Measurements from ENCODE around the gene STXBP5. TPM values are rescaled to one million over a fixed set of nuclear protein-coding genes. Genes with fewer than 3 reads are reported as not detected.

Gene STXBP5
- total and polyA plus RNA-seq, 5 donors from 2014 or later: 1.9 to 32.4 (median 3.5) TPM

- Mint-ChIP-seq H3K9me3 (peaks cover 1 to 17% (median 6%) of the 10 kb centered on the region in 7 donors), H3K27me3 (no peaks in the 10 kb centered on the region), H3K36me3 (peaks cover 40% of the 10 kb centered on the region), H3K4me3 (no peak overlapping the region), H3K27ac (no peak overlapping the region), H3K4me1 (peaks cover 4 to 12% (median 7%) of the 10 kb centered on the region in 4 donors)
- Histone ChIP-seq H3K36me3 (ENCODE audit: control insufficient read depth, insufficient read depth, low read length) (peaks cover 20% of the 10 kb centered on the region), H3K9me3 (ENCODE audit: control insufficient read depth in 2 of 2, low read length in 2 of 2) (peaks cover 0 to 5% of the 10 kb centered on the region in 2 experiments), H3K4me3 (ENCODE audit: low read depth, low read length) (no peak overlapping the region), H3K27ac (ENCODE audit: insufficient read depth, low read length, poor library complexity, severe bottlenecking) (no peak overlapping the region), H3K27me3 (ENCODE audit: control insufficient read depth, insufficient read depth, low read length) (no peaks in the 10 kb centered on the region), H3K4me1 (ENCODE audit: control insufficient read depth, insufficient read depth, low read length, poor library complexity, severe bottlenecking) (no peaks in the 10 kb centered on the region)
- ATAC-seq (ENCODE audit: low read depth in 2 of 2): no peak
- DNase-seq: no peak
These were observed 99.8 kb downstream of the STXBP5 start for GRCh38 chr6:147304016-147304415.

GRCh38 chr6:147310521-147310920 is 106.3 kb downstream of the STXBP5 start:
- Mint-ChIP-seq H3K4me3 (no peak overlapping the region), H3K9me3 (no peaks in the 10 kb centered on the region), H3K36me3 (peaks cover 7% of the 10 kb centered on the region), H3K4me1 (peaks cover 3 to 9% (median 4%) of the 10 kb centered on the region in 4 donors), H3K27ac (no peak overlapping the region), H3K27me3 (no peaks in the 10 kb centered on the region)
- Histone ChIP-seq H3K4me1 (ENCODE audit: control insufficient read depth, insufficient read depth, low read length, poor library complexity, severe bottlenecking) (no peaks in the 10 kb centered on the region), H3K27me3 (ENCODE audit: control insufficient read depth, insufficient read depth, low read length) (no peaks in the 10 kb centered on the region), H3K27ac (ENCODE audit: insufficient read depth, low read length, poor library complexity, severe bottlenecking) (no peak overlapping the region), H3K4me3 (ENCODE audit: low read depth, low read length) (no peak overlapping the region), H3K36me3 (ENCODE audit: control insufficient read depth, insufficient read depth, low read length) (peaks cover 23% of the 10 kb centered on the region), H3K9me3 (ENCODE audit: control insufficient read depth in 2 of 2, low read length in 2 of 2) (no peaks in the 10 kb centered on the region)
- no peak for ATAC-seq (ENCODE audit: low read depth in 2 of 2)
- DNase-seq: no peak

GRCh38 chr6:147311218-147311617 is 107.0 kb downstream of the STXBP5 start:
- no peak overlapping the region for H3K4me3 ChIP-seq (ENCODE audit: low read depth, low read length)
- no peaks in the 10 kb centered on the region for H3K27me3 Mint-ChIP-seq
- H3K36me3 ChIP-seq (ENCODE audit: control insufficient read depth, insufficient read depth, low read length): peaks cover 30% of the 10 kb centered on the region
- no peak overlapping the region for H3K27ac Mint-ChIP-seq
- H3K27ac ChIP-seq (ENCODE audit: insufficient read depth, low read length, poor library complexity, severe bottlenecking): no peak overlapping the region
- H3K27me3 ChIP-seq (ENCODE audit: control insufficient read depth, insufficient read depth, low read length): no peaks in the 10 kb centered on the region
- no peaks in the 10 kb centered on the region for H3K4me1 ChIP-seq (ENCODE audit: control insufficient read depth, insufficient read depth, low read length, poor library complexity, severe bottlenecking)
- peaks cover 3 to 5% (median 4%) of the 10 kb centered on the region in 4 donors for H3K4me1 Mint-ChIP-seq
- no peaks in the 10 kb centered on the region for H3K9me3 ChIP-seq (ENCODE audit: control insufficient read depth in 2 of 2, low read length in 2 of 2)
- DNase-seq (no peak), ATAC-seq (ENCODE audit: low read depth in 2 of 2) (no peak)
- peaks cover 12% of the 10 kb centered on the region for H3K36me3 Mint-ChIP-seq
- H3K9me3 Mint-ChIP-seq: no peaks in the 10 kb centered on the region
- H3K4me3 Mint-ChIP-seq: no peak overlapping the region

GRCh38 chr6:147321260-147321659 is 117.0 kb downstream of the STXBP5 start:
- Histone ChIP-seq H3K9me3 (ENCODE audit: control insufficient read depth in 2 of 2, low read length in 2 of 2) (no peaks in the 10 kb centered on the region), H3K4me1 (ENCODE audit: control insufficient read depth, insufficient read depth, low read length, poor library complexity, severe bottlenecking) (peaks cover 17% of the 10 kb centered on the region), H3K4me3 (ENCODE audit: low read depth, low read length) (peak overlapping the region; percentile 83), H3K27ac (ENCODE audit: insufficient read depth, low read length, poor library complexity, severe bottlenecking) (peak overlapping the region; percentile 68), H3K36me3 (ENCODE audit: control insufficient read depth, insufficient read depth, low read length) (peaks cover 38% of the 10 kb centered on the region), H3K27me3 (ENCODE audit: control insufficient read depth, insufficient read depth, low read length) (no peaks in the 10 kb centered on the region)
- Mint-ChIP-seq H3K9me3 (peaks cover 0 to 1% (median 0%) of the 10 kb centered on the region in 7 donors), H3K27ac (peak overlapping the region in 1 of 3 donors; percentile 91), H3K36me3 (peaks cover 6% of the 10 kb centered on the region), H3K4me1 (peaks cover 18 to 34% (median 28%) of the 10 kb centered on the region in 4 donors), H3K27me3 (no peaks in the 10 kb centered on the region), H3K4me3 (peak overlapping the region in 3 of 4 donors; percentile 26 to 78 (median 57))
- no peak for DNase-seq
- no peak for ATAC-seq (ENCODE audit: low read depth in 2 of 2)

- Mint-ChIP-seq H3K27ac (peak overlapping the region; percentile 89 to 95 (median 91)), H3K27me3 (no peaks in the 10 kb centered on the region), H3K9me3 (peaks cover 0 to 1% (median 0%) of the 10 kb centered on the region in 7 donors), H3K4me3 (peak overlapping the region; percentile 53 to 88 (median 81)), H3K36me3 (peaks cover 12% of the 10 kb centered on the region), H3K4me1 (peaks cover 18 to 34% (median 28%) of the 10 kb centered on the region in 4 donors)
- peak overlapping the region; percentile 83 for H3K4me3 ChIP-seq (ENCODE audit: low read depth, low read length)
- peaks cover 17% of the 10 kb centered on the region for H3K4me1 ChIP-seq (ENCODE audit: control insufficient read depth, insufficient read depth, low read length, poor library complexity, severe bottlenecking)
- H3K27ac ChIP-seq (ENCODE audit: insufficient read depth, low read length, poor library complexity, severe bottlenecking): peak overlapping the region; percentile 68
- peaks cover 35% of the 10 kb centered on the region for H3K36me3 ChIP-seq (ENCODE audit: control insufficient read depth, insufficient read depth, low read length)
- H3K9me3 ChIP-seq (ENCODE audit: control insufficient read depth in 2 of 2, low read length in 2 of 2): no peaks in the 10 kb centered on the region
- DNase-seq (peak in 2 of 3 donors; percentile 55 to 84), ATAC-seq (ENCODE audit: low read depth in 2 of 2) (peak; percentile 92 to 93)
- no peaks in the 10 kb centered on the region for H3K27me3 ChIP-seq (ENCODE audit: control insufficient read depth, insufficient read depth, low read length)
These were observed 118.3 kb downstream of the STXBP5 start for GRCh38 chr6:147322299-147323162.

GRCh38 chr6:147325557-147325956 is 121.3 kb downstream of the STXBP5 start:
- DNase-seq: no peak
- ATAC-seq (ENCODE audit: low read depth in 2 of 2): no peak
- peaks cover 0 to 1% (median 0%) of the 10 kb centered on the region in 7 donors for H3K9me3 Mint-ChIP-seq
- no peak overlapping the region for H3K27ac ChIP-seq (ENCODE audit: insufficient read depth, low read length, poor library complexity, severe bottlenecking)
- no peaks in the 10 kb centered on the region for H3K9me3 ChIP-seq (ENCODE audit: control insufficient read depth in 2 of 2, low read length in 2 of 2)
- H3K27me3 Mint-ChIP-seq: no peaks in the 10 kb centered on the region
- no peak overlapping the region for H3K4me3 ChIP-seq (ENCODE audit: low read depth, low read length)
- H3K36me3 Mint-ChIP-seq: peaks cover 22% of the 10 kb centered on the region
- H3K36me3 ChIP-seq (ENCODE audit: control insufficient read depth, insufficient read depth, low read length): peaks cover 25% of the 10 kb centered on the region
- H3K4me1 Mint-ChIP-seq: peaks cover 10 to 30% (median 22%) of the 10 kb centered on the region in 4 donors
- no peak overlapping the region for H3K4me3 Mint-ChIP-seq
- H3K4me1 ChIP-seq (ENCODE audit: control insufficient read depth, insufficient read depth, low read length, poor library complexity, severe bottlenecking): peaks cover 17% of the 10 kb centered on the region
- H3K27ac Mint-ChIP-seq: no peak overlapping the region
- no peaks in the 10 kb centered on the region for H3K27me3 ChIP-seq (ENCODE audit: control insufficient read depth, insufficient read depth, low read length)

- H3K27me3 Mint-ChIP-seq: no peaks in the 10 kb centered on the region
These were observed 127.2 kb downstream of the STXBP5 start for GRCh38 chr6:147331401-147331800.

More at GRCh38 chr6:147331401-147331800, 127.2 kb downstream of the STXBP5 start:
- Histone ChIP-seq H3K27ac (ENCODE audit: insufficient read depth, low read length, poor library complexity, severe bottlenecking) (no peak overlapping the region), H3K4me3 (ENCODE audit: low read depth, low read length) (no peak overlapping the region), H3K27me3 (ENCODE audit: control insufficient read depth, insufficient read depth, low read length) (no peaks in the 10 kb centered on the region), H3K4me1 (ENCODE audit: control insufficient read depth, insufficient read depth, low read length, poor library complexity, severe bottlenecking) (no peaks in the 10 kb centered on the region), H3K36me3 (ENCODE audit: control insufficient read depth, insufficient read depth, low read length) (peaks cover 29% of the 10 kb centered on the region), H3K9me3 (ENCODE audit: control insufficient read depth in 2 of 2, low read length in 2 of 2) (no peaks in the 10 kb centered on the region)
- H3K4me3 Mint-ChIP-seq: no peak overlapping the region
- H3K27ac Mint-ChIP-seq: no peak overlapping the region
- peaks cover 34% of the 10 kb centered on the region for H3K36me3 Mint-ChIP-seq
- H3K9me3 Mint-ChIP-seq: peaks cover 0 to 2% (median 0%) of the 10 kb centered on the region in 7 donors
- DNase-seq: no peak
- ATAC-seq (ENCODE audit: low read depth in 2 of 2): no peak
- H3K4me1 Mint-ChIP-seq: peaks cover 0 to 13% (median 0%) of the 10 kb centered on the region in 4 donors

All from CD4-positive, CD25-positive, alpha-beta regulatory T cell (primary cell).